ENCODE data around the gene DENND4B. TPM values are rescaled to one million over a fixed set of nuclear protein-coding genes. Genes with fewer than 3 reads are reported as not detected.

Gene DENND4B
- total and polyA plus RNA-seq, 7 donors, result 23.1 to 75.4 (median 47.1) TPM

DNA sequence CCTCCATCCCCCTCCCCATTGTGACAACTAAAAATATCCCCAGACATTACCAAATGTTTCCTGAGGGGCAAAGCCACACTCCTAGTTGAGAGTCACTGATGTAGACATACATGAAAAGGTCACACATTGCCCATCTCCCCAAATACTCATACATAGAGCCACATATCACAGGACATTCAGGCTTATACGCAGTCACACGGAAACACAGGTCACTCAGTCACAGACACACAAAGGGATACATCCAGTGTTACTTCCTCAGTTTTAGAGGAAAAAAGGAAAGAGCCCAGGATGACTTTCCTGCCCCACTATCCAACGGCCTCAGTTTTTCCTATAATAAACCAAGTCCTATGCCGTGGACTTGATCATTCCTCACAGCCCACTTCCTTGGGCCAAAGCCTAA lies 14.9 kb upstream of the DENND4B start:
- WGBS, 3 donors, result 76 to 80% (median 78%) methylated on average over 4 of the region's 4 CpGs
- Histone ChIP-seq H3K27ac (peak overlapping the region; percentile 90), H3K27me3 (ENCODE audit: insufficient read depth in 3 of 3, low read length in 2 of 3) (no peaks in the 10 kb centered on the region), H3K4me3 (peak overlapping the region; percentile 75), H3K36me3 (ENCODE audit: insufficient read depth in 1 of 2, low read depth in 1 of 2) (peaks cover 4 to 22% of the 10 kb centered on the region in 2 donors), H3K9me3 (no peaks in the 10 kb centered on the region), H3K4me1 (peaks cover 55% of the 10 kb centered on the region)
- ATAC-seq (no peak), DNase-seq (no peak)
- TF ChIP-seq, protein P1, sequence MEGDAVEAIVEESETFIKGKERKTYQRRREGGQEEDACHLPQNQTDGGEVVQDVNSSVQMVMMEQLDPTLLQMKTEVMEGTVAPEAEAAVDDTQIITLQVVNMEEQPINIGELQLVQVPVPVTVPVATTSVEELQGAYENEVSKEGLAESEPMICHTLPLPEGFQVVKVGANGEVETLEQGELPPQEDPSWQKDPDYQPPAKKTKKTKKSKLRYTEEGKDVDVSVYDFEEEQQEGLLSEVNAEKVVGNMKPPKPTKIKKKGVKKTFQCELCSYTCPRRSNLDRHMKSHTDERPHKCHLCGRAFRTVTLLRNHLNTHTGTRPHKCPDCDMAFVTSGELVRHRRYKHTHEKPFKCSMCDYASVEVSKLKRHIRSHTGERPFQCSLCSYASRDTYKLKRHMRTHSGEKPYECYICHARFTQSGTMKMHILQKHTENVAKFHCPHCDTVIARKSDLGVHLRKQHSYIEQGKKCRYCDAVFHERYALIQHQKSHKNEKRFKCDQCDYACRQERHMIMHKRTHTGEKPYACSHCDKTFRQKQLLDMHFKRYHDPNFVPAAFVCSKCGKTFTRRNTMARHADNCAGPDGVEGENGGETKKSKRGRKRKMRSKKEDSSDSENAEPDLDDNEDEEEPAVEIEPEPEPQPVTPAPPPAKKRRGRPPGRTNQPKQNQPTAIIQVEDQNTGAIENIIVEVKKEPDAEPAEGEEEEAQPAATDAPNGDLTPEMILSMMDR (IDR thresholded peaks at IDR 0.05), result no peak
- intact Hi-C loops (cut with DNase I), result no loop called here

DNA sequence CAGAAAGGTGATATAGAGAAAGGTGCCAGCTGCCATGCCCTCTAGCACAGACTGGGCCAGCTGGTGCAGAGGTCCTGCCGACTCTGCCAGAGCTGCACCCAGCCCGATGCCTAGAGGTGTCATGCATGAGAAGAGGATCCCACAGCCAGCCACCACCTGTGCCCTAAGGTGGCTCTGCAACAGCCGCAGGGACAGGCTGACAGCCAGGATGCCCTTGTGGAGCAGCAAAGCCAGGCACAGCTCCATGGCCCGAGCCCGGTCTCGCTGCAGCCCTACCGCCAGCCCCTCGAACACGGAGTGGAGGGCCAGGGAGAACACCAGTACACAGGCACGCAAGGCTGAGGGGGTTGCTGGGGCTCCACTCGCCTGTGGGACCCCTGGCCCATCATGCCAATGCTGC lies 13.7 kb upstream of the DENND4B start:
- Histone ChIP-seq H3K36me3 (ENCODE audit: insufficient read depth in 1 of 2, low read depth in 1 of 2) (peaks cover 4 to 22% of the 10 kb centered on the region in 2 donors), H3K4me1 (peaks cover 52% of the 10 kb centered on the region), H3K27ac (peak overlapping the region; percentile 93), H3K27me3 (ENCODE audit: insufficient read depth in 3 of 3, low read length in 2 of 3) (no peaks in the 10 kb centered on the region), H3K9me3 (no peaks in the 10 kb centered on the region), H3K4me3 (no peak overlapping the region)
- WGBS, 3 donors, result 38 to 54% (median 48%) methylated on average over 11 of the region's 11 CpGs
- DNase-seq (peak in 1 of 2 donors; percentile 58), ATAC-seq (no peak)
- TF ChIP-seq, protein P1 (IDR thresholded peaks at IDR 0.05), result no peak
- intact Hi-C loops (cut with DNase I), result no loop called here

DNA sequence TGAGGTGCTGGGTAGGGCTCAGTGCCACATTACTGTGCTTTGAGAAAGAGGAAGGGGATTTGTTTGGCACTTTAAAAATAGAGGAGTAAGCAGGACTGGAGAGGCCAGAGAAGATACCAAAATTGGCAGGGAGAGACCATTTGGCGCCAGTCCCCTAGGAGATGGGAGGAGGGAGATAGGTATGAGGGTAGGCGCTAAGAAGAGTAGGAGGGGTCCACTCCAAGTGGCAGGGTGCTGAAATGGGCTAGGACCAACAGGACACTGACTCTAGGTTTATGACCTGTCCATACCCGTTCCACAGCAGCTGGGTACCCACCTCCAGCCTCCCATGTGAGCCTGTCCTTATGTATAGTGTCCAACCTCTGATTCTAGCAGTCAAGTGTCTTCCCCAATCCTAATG lies 12.9 kb upstream of the DENND4B start:
- ATAC-seq (no peak), DNase-seq (no peak)
- Histone ChIP-seq H3K36me3 (ENCODE audit: insufficient read depth in 1 of 2, low read depth in 1 of 2) (peaks cover 4 to 26% of the 10 kb centered on the region in 2 donors), H3K9me3 (no peaks in the 10 kb centered on the region), H3K27ac (peak overlapping the region; percentile 93), H3K4me1 (peaks cover 52% of the 10 kb centered on the region), H3K4me3 (peak overlapping the region; percentile 97), H3K27me3 (ENCODE audit: insufficient read depth in 3 of 3, low read length in 2 of 3) (no peaks in the 10 kb centered on the region)
- 27 to 67% (median 46%) methylated on average over 3 of the region's 3 CpGs for WGBS, 3 donors
- intact Hi-C loops (cut with DNase I), result no loop called here
- TF ChIP-seq, protein P1 (IDR thresholded peaks at IDR 0.05), result no peak

- Histone ChIP-seq H3K9me3 (no peaks in the 10 kb centered on the region), H3K4me1 (peaks cover 47% of the 10 kb centered on the region), H3K4me3 (peak overlapping the region; percentile 97), H3K27ac (peak overlapping the region; percentile 93), H3K27me3 (ENCODE audit: insufficient read depth in 3 of 3, low read length in 2 of 3) (no peaks in the 10 kb centered on the region), H3K36me3 (ENCODE audit: insufficient read depth in 1 of 2, low read depth in 1 of 2) (peaks cover 4 to 31% of the 10 kb centered on the region in 2 donors)
- TF ChIP-seq, protein P1 (IDR thresholded peaks at IDR 0.05), result no peak
- intact Hi-C loops (cut with DNase I), result no loop called here
- 1 to 4% (median 4%) methylated on average over 4 of the region's 4 CpGs for WGBS, 3 donors
- ATAC-seq, result no peak
- DNase-seq, result peak in 1 of 2 donors; percentile 41
Observed at GRCh38 chr1:153958961-153959260, 12.4 kb upstream of the DENND4B start.

Measured in psoas muscle (tissue), 8 donors.